Type B pancreatic cell (in vitro differentiated cells): ENCODE data around the gene DUOX1. TPM values are rescaled to one million over a fixed set of nuclear protein-coding genes. Genes with fewer than 3 reads are reported as not detected.

Experiments
- DNase-seq: peaks from one replicate; pipeline ENCODE4 v3.0.0; 2021; ENCODE audit warnings: mixed read lengths; ENCODE audit not compliant: unreplicated experiment; ENCODE audit errors: extremely low spot score
- H3K27ac Mint-ChIP-seq: 2 replicates; pipeline ENCODE4 v1.8.0; 2021; ENCODE audit warnings: mild to moderate bottlenecking, mixed read lengths
- H3K27me3 Mint-ChIP-seq: 2 replicates; pipeline ENCODE4 v1.8.0; 2021; ENCODE audit warnings: mixed read lengths
- H3K36me3 Mint-ChIP-seq: 2 replicates; pipeline ENCODE4 v1.8.0; 2021; ENCODE audit warnings: mixed read lengths
- H3K4me1 Mint-ChIP-seq: one replicate; pipeline ENCODE4 v1.8.0; 2021; ENCODE audit warnings: mixed read lengths; ENCODE audit not compliant: unreplicated experiment
- H3K4me3 Mint-ChIP-seq: 2 replicates; pipeline ENCODE4 v1.8.0; 2021; ENCODE audit warnings: mild to moderate bottlenecking, mixed read lengths
- H3K9me3 Mint-ChIP-seq: 2 replicates; pipeline ENCODE4 v1.8.0; 2021; ENCODE audit warnings: mixed read lengths
- total RNA-seq: library from RNA; stranded (reverse); gene quantifications from 2 replicates; pipeline ENCODE4 v1.2.1, GENCODE V29; 2021; ENCODE audit warnings: low replicate concordance
- TF ChIP-seq, protein P1 (sequence below): fragments of 200-600 bp; sonication (generic); conservative IDR thresholded peaks from 2 replicates; pipeline ENCODE4 v1.5.0; 2021; ENCODE audit warnings: antibody characterized with exemption, mild to moderate bottlenecking

The DUOX1 gene
- total RNA-seq, 1 donor from 2014 or later = 5.5 TPM

DNA sequence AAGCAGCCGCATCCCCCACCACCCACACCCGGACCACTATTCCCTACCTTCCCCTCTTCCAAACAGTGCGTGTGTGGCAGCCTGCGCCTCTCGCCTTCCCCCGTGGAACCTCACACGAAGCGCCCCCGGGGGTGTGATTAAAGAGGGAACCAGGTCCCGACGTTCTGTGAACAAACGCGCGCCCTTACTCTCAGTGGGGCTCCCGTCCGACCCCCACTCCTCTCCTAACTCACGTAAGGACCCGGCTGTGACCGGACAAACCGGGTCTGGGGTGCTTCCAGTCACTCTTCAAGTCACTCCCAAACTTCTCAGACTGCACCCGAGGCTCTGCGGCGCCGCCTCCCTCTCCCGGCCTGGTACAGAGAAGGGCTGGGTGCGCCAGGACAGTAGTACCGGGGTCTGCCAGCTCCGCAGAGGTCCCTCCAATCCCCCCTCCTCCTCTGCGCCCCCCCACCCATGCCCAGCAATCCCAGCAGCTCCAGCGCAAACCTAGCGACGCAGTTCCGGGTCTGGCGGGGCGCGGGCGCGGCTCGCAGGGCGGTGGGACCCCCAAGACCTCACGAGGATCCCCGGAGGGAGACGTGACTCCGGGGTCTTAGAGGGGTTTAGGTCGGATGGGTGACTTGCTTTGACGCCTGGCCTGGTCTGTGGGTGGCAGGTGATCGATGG lies 689 bp upstream of the DUOX1 start:
- Mint-ChIP-seq H3K36me3 (no peaks in the 10 kb centered on the region), H3K27me3 (peaks cover 87% of the 10 kb centered on the region), H3K4me1 (peaks cover 12% of the 10 kb centered on the region), H3K27ac (no peak overlapping the region), H3K4me3 (peak overlapping the region; percentile 66), H3K9me3 (no peaks in the 10 kb centered on the region)
- no peak for DNase-seq
- TF ChIP-seq, protein P1, sequence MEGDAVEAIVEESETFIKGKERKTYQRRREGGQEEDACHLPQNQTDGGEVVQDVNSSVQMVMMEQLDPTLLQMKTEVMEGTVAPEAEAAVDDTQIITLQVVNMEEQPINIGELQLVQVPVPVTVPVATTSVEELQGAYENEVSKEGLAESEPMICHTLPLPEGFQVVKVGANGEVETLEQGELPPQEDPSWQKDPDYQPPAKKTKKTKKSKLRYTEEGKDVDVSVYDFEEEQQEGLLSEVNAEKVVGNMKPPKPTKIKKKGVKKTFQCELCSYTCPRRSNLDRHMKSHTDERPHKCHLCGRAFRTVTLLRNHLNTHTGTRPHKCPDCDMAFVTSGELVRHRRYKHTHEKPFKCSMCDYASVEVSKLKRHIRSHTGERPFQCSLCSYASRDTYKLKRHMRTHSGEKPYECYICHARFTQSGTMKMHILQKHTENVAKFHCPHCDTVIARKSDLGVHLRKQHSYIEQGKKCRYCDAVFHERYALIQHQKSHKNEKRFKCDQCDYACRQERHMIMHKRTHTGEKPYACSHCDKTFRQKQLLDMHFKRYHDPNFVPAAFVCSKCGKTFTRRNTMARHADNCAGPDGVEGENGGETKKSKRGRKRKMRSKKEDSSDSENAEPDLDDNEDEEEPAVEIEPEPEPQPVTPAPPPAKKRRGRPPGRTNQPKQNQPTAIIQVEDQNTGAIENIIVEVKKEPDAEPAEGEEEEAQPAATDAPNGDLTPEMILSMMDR = no peak

- no peak overlapping the region for H3K27ac Mint-ChIP-seq
- TF ChIP-seq, protein P1 = no peak
- H3K4me1 Mint-ChIP-seq = peaks cover 12% of the 10 kb centered on the region
- peaks cover 85% of the 10 kb centered on the region for H3K27me3 Mint-ChIP-seq
- no peaks in the 10 kb centered on the region for H3K36me3 Mint-ChIP-seq
- H3K4me3 Mint-ChIP-seq = peak overlapping the region; percentile 65
- no peak for DNase-seq
- no peaks in the 10 kb centered on the region for H3K9me3 Mint-ChIP-seq
Observed at GRCh38 chr15:45130291-45131000, 652 bp downstream of the DUOX1 start.

DNA sequence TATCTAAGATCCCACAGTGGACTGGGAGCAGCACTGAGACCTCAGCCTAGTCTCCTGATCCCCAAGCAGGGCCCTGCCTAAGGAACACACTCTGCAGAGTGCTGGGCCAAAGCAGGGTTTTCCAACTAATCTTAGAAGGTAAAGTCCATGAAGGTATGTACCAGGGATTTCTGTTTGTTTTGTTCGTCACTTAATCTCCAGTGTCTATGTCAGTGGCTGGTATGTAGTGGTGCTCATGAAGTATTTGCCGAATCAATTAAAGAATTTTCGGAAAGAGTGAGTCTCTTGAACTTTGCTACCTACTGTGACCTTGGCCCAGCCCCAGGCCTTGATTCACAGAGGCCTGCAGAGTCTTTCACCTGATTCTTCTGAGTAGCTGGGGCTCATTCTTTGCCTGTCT lies 1.7 kb downstream of the DUOX1 start:
- no peak for DNase-seq
- Mint-ChIP-seq H3K27me3 (peaks cover 80% of the 10 kb centered on the region), H3K4me3 (peak overlapping the region; percentile 54), H3K9me3 (no peaks in the 10 kb centered on the region), H3K36me3 (no peaks in the 10 kb centered on the region), H3K4me1 (peaks cover 12% of the 10 kb centered on the region), H3K27ac (no peak overlapping the region)
- TF ChIP-seq, protein P1 = no peak

GRCh38 chr15:45132844-45133560 lies 3.2 kb downstream of the DUOX1 start:
- DNase-seq = no peak
- no peak overlapping the region for H3K27ac Mint-ChIP-seq
- TF ChIP-seq, protein P1 = no peak

DNA sequence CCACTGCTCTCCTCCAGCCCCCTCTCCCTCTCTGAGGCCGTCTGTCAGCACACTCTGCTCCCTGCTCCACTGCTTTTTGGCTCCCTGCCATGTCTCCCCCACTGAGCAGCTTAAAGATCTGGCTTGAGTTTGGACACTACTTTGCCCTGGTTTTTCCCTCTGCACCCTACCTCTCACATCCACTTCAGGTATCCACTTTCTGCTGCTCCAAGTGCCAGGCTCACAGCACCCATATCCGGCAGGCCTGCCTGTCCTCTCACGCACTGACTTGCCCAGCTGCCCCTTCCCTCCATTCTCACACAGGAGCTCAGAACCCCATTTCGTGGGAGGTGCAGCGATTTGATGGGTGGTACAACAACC lies 3.7 kb downstream of the DUOX1 start:
- no peak for DNase-seq
- no peaks in the 10 kb centered on the region for H3K9me3 Mint-ChIP-seq
- H3K36me3 Mint-ChIP-seq = no peaks in the 10 kb centered on the region
- H3K4me3 Mint-ChIP-seq = no peak overlapping the region
- H3K4me1 Mint-ChIP-seq = peaks cover 8% of the 10 kb centered on the region
- no peak overlapping the region for H3K27ac Mint-ChIP-seq
- peaks cover 75% of the 10 kb centered on the region for H3K27me3 Mint-ChIP-seq
- TF ChIP-seq, protein P1 = no peak

More at GRCh38 chr15:45132844-45133560, 3.2 kb downstream of the DUOX1 start:
- Mint-ChIP-seq H3K36me3 (no peaks in the 10 kb centered on the region), H3K4me3 (no peak overlapping the region), H3K4me1 (peaks cover 12% of the 10 kb centered on the region), H3K9me3 (no peaks in the 10 kb centered on the region), H3K27me3 (peaks cover 76% of the 10 kb centered on the region)
